ENCODE measurements around the gene KIAA0040. TPM values are rescaled to one million over a fixed set of nuclear protein-coding genes. Genes with fewer than 3 reads are reported as not detected.
A peak's percentile ranks its signal among the peaks of the same experiment; 100 is the strongest.

The KIAA0040 gene
- total and polyA plus RNA-seq, 12 donors: 6.3 to 37.2 (median 11.1) TPM

- Histone ChIP-seq H3K4me3 (no peak overlapping the region), H3K27ac (peak overlapping the region in 7 of 10 donors; percentile 28 to 71 (median 48)), H3K36me3 (no peaks in the 10 kb centered on the region), H3K27me3 (no peaks in the 10 kb centered on the region), H3K9me3 (no peaks in the 10 kb centered on the region), H3K4me1 (peaks cover 17 to 48% (median 39%) of the 10 kb centered on the region in 9 donors)
- WGBS, 2 donors: 54 to 55% methylated on average over 11 of the region's 11 CpGs
- ATAC-seq (peak in 5 of 8 donors; percentile 15 to 37 (median 27)), DNase-seq (no peak)
- no peak for TF ChIP-seq CTCF (IDR thresholded peaks at IDR 0.05)
- intact Hi-C loops (cut with DNase I): loop anchor here in 8 of 10 donors (1.0 to 10.0 kb wide), 8 partner anchors 54 to 96 kb away; no protein-coding TSS in a partner anchor
Observed at GRCh38 chr1:175220853-175221556, 28.4 kb upstream of the KIAA0040 start.

- peak in 1 of 2 donors; percentile 16 for DNase-seq
- intact Hi-C loops (cut with DNase I): loop anchor here in 8 of 10 donors (2.0 to 10.0 kb wide), 8 partner anchors 55 to 195 kb away; partner anchors contain the start of gene MRPS14 (in 1 of the 8)
- no peak for TF ChIP-seq CTCF (IDR thresholded peaks at IDR 0.05)
- 63 to 80% methylated on average over 2 of the region's 2 CpGs for WGBS, 2 donors
- H3K27me3 ChIP-seq: no peaks in the 10 kb centered on the region
- H3K4me3 ChIP-seq: no peak overlapping the region
- peak; percentile 26 to 82 (median 70) for ATAC-seq
- H3K9me3 ChIP-seq: no peaks in the 10 kb centered on the region
- peak overlapping the region in 4 of 10 donors; percentile 18 to 71 (median 36) for H3K27ac ChIP-seq
- no peaks in the 10 kb centered on the region for H3K36me3 ChIP-seq
- H3K4me1 ChIP-seq: peaks cover 17 to 48% (median 39%) of the 10 kb centered on the region in 9 donors
Observed at GRCh38 chr1:175219774-175220173, 27.2 kb upstream of the KIAA0040 start.

GRCh38 chr1:175218786-175219434, 26.3 kb upstream of the KIAA0040 start:
- Histone ChIP-seq H3K36me3 (no peaks in the 10 kb centered on the region), H3K4me3 (no peak overlapping the region), H3K27ac (peak overlapping the region in 5 of 10 donors; percentile 5 to 42 (median 25)), H3K27me3 (no peaks in the 10 kb centered on the region), H3K4me1 (peaks cover 17 to 48% (median 39%) of the 10 kb centered on the region in 9 donors), H3K9me3 (peaks cover 0 to 1% (median 0%) of the 10 kb centered on the region in 11 donors)
- TF ChIP-seq CTCF (IDR thresholded peaks at IDR 0.05): no peak
- DNase-seq (no peak), ATAC-seq (peak in 1 of 8 donors; percentile 23)
- WGBS, 2 donors: 51 to 52% methylated on average over 5 of the region's 5 CpGs
- intact Hi-C loops (cut with DNase I): loop anchor here in 1 of 10 donors (10.0 kb wide), 1 partner anchor 194 kb away; the partner anchor contains the start of gene MRPS14

Measured in heart right ventricle (tissue), 16 donors.